Renal cortex interstitium (tissue), 11 donors: ENCODE data around the gene AMELX. TPM values are rescaled to one million over a fixed set of nuclear protein-coding genes. Genes with fewer than 3 reads are reported as not detected.

Experiments used
- DNase-seq, 11 donors: peaks; one replicate each; pipeline ENCODE4 v3.0.0-alpha.2; 2013; ENCODE audit warnings: low read depth in 9 of 11, low spot score in 4 of 11; ENCODE audit errors: extremely low read depth in 1 of 11
- polyA plus RNA-seq, 3 donors: library from polyadenylated mRNA; unstranded; fragments of 120-200 nt; gene quantifications; one replicate each; pipeline ENCODE4 v1.2.1, GENCODE V29; 2013; ENCODE audit not compliant: insufficient read length in 3 of 3

The AMELX gene
- polyA plus RNA-seq, 3 donors = not detected

DNA sequence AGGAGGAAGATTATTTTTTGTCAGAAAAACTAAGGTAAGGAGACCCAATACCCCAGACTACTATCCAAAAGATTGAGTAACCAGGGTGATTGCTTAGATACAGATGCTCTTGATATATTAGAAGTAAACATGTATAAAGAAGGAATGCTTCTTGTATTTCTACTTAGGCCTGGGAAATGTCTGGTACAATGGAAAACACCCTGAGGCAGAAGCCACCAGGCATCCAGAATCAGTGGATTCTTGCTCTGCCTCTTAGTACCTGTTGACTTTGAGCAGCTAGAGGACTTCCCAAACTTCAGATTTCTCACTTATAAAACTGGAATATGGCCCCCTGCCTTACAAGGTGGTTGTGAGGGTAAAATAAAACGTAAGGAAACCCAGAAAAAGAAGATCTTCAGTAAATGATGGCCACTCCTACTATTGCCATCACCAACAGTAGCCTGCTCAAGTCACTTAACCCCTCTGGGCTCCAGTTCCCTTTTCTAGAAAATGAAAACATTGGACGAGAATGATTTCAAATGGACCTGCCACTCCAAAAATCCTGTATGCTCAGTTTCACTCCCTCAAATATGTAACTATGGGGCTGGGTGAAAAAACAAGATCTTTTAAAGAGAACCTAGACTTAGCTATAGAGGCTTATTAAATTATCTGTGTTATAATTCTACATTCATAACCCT is 56.6 kb downstream of the AMELX start:
- DNase-seq = no peak

Other genes with a start within 250 kb of the AMELX start
- 10 to 100 TPM; 24.9 to 29.6 (median 27.7) TPM for gene HCCS, start 182.1 kb upstream of the AMELX start, polyA plus RNA-seq